IPS-18c (cell line): ENCODE data around the gene EIF3B.
"Not testable (repeated sequence)": the region's sequence is repeated elsewhere in the genome, so short reads cannot be mapped to it uniquely, and the experiment has no call there.

Experiments used
- H3K4me3 ChIP-seq: 2 replicates; pipeline ENCODE4 v1.7.0; 2013; ENCODE audit warnings: low read depth, mild to moderate bottlenecking, low read length, moderate library complexity; ENCODE audit not compliant: insufficient read depth
- H3K9me3 ChIP-seq: one replicate; pipeline ENCODE4 v1.6.1; 2013; ENCODE audit warnings: mild to moderate bottlenecking, low read length, moderate library complexity; ENCODE audit not compliant: control insufficient read depth, insufficient read depth

The EIF3B gene

GRCh38 chr7:2405601-2406345 lies 51.1 kb downstream of the EIF3B start:
- Histone ChIP-seq H3K4me3 (no peak overlapping the region), H3K9me3 (no peaks in the 10 kb centered on the region)

GRCh38 chr7:2409745-2410414 lies 55.3 kb downstream of the EIF3B start:
- Histone ChIP-seq H3K4me3 (no peak overlapping the region), H3K9me3 (no peaks in the 10 kb centered on the region)

DNA sequence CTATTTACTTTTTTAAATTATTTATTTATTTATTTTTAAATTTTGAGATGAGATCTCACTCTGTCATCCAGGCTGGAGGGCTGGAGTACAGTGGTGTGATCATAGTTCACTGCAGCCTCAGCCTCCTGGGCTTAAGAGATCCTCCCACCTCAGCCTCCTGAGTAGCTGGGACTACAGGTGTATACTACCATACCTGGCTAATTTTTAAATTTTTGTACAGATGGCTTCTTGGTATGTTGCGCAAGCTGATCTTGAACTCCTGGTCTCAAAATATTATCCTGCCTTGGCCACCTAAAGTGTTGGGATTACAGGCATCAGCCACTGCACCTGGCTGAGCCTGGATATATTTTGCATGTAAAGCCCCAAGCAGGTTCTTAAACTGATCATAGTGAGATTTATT lies 56.4 kb downstream of the EIF3B start:
- Histone ChIP-seq H3K4me3 (no peak overlapping the region), H3K9me3 (no peaks in the 10 kb centered on the region)

DNA sequence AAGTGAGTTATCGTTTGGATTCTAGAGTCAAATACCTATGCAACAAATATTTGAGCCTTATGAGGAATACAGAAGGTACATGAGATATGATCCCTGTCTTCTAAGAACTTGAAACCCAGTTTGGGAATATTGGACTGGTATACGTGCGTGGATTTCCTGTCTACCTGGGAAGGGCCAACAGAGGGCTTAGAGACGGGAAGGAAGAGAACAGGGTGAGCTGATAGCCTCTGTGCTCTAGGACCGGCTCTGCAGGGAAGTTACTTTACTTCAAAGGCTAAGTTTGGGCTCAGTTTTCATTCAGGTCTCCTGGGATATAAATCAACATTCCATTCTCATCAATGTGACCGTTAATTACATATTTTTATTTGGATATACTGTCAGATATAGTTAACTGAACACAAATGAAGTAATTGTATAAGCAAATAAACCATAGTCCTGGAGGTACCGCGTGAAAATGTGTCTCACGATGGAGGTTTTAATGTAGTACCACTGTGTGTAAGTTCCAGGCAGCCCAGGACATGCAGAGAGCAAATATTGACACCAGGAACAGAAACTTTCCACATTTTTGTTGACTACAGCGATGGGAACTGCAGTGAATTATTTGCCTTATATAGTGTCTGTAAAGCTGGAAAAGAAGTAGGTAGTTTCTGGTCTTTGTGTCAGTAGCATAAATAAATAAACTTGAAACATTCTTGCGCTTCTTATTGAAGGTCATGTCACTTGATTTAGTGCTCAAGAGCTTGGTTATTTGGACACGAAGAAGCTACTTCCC lies 57.4 kb downstream of the EIF3B start:
- no peak overlapping the region for H3K4me3 ChIP-seq

GRCh38 chr7:2412587-2413201 lies 58.1 kb downstream of the EIF3B start:
- no peak overlapping the region for H3K4me3 ChIP-seq

More for the DNA sequence above, 57.4 kb downstream of the EIF3B start:
- no peaks in the 10 kb centered on the region for H3K9me3 ChIP-seq

GRCh38 chr7:2416063-2416462 lies 61.4 kb downstream of the EIF3B start:
- Histone ChIP-seq H3K4me3 (no peak overlapping the region), H3K9me3 (no peaks in the 10 kb centered on the region)

More at GRCh38 chr7:2412587-2413201, 58.1 kb downstream of the EIF3B start:
- H3K9me3 ChIP-seq: no peaks in the 10 kb centered on the region

- no peak overlapping the region for H3K4me3 ChIP-seq
- H3K9me3 ChIP-seq: no peaks in the 10 kb centered on the region
These were observed 62.0 kb downstream of the EIF3B start for GRCh38 chr7:2416650-2417049.

- not testable (repeated sequence) for H3K9me3 ChIP-seq, H3K4me3 ChIP-seq
These were observed 62.6 kb downstream of the EIF3B start for GRCh38 chr7:2417178-2417577.

DNA sequence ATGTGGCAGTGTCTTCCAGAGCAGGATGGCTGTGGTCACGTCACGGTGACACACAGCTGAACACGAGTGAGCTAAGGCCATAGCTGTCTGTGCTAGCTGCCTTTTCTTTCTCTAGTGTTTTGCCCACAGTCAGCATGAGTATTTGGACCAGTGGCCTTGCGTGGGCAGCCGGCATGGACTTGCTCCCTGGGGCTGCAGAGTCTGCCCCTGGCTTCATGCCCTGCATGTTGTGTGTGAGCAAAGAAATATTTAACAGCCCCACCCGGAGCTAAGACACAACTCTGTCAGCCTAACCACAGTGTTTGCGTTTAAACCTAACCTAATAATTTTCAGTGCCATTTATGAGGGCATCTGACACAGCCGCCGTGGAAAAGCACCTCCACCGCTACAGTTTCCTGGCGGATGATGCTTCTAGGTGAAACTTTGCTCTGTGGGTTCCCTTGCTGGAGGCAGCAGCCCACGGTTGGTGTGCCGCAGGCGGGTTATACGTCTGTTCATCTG lies 63.4 kb downstream of the EIF3B start:
- no peak overlapping the region for H3K4me3 ChIP-seq
- H3K9me3 ChIP-seq: no peaks in the 10 kb centered on the region

DNA sequence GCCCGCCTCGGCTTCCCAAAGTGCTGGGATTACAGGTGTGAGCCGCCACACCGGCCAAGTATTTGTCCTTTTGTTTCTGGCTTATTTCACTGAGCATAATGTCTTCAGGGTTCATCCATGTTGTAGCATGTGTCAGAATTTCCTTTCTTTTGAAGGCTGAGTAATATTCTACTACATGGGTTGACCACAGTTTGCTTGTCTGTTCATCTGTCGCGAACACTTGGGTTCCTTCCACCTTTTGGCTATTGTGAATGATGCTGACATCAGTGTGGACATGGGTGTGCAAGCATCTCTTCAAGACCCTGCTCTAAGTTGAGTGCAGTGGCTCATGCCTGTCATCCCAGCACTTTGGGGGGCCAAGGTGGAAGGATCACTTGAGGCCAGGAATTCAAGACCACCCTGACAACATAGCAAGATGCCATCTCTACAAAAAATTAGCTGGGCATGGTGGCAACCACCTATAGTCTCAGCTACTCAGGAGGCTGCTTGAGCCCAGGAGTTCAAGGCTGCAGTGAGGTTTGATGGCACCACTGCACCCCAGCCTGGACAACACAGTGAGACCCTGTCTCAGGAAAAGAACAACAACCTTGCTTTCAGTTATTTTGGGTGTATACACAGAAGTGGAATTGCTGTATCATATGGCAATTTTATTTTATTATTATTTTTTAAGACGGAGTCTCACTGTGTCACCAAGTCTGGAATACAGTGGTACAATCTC lies 65.7 kb downstream of the EIF3B start:
- Histone ChIP-seq H3K9me3 (no peaks in the 10 kb centered on the region), H3K4me3 (no peak overlapping the region)

DNA sequence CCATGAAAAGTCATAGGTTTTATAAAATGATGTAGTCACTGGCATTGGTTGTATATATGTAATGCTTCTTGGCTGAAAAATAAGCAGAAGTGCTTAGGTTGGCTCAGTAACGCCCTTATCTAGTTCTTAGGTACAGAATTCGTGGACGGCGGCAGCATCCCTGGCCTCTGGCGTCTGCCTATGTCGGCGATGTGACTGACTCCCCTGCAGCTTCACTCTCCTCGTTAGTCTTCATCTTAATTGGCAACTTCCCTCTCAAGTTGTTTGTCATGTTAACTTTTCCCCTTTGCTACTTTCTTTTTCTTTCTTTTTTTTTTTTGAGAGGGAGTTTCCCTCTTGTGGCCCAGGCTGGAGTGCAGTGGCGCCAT lies 67.3 kb downstream of the EIF3B start:
- H3K4me3 ChIP-seq: no peak overlapping the region
- no peaks in the 10 kb centered on the region for H3K9me3 ChIP-seq

- H3K4me3 ChIP-seq: no peak overlapping the region
- H3K9me3 ChIP-seq: no peaks in the 10 kb centered on the region
These were observed 71.1 kb downstream of the EIF3B start for GRCh38 chr7:2425749-2426148.
